22Rv1 (cell line): ENCODE data around the gene EPS8L2.

ENCODE experiments used
- CTCF ChIP-seq: fragments of 450-650 bp; IDR thresholded peaks from 2 replicates; pipeline ENCODE4 v1.5.1; 2017; ENCODE audit warnings: mild to moderate bottlenecking
- ZFX ChIP-seq: fragments of 450-650 bp; IDR thresholded peaks from 2 replicates; pipeline ENCODE4 v1.6.1; 2017; ENCODE audit warnings: antibody characterized with exemption, borderline replicate concordance

GRCh38 chr11:727859-728748, 22.1 kb downstream of the EPS8L2 start:
- TF ChIP-seq CTCF (peak; percentile 97), ZFX (no peak)
